Activated CD4-positive, alpha-beta T cell treated with anti-CD3 and anti-CD28 coated beads, Interleukin-2, amount 10 ng/mL, durations not matched to agents 7 days and 5 days (primary cell): ENCODE data around the gene ZBTB39. TPM values are rescaled to one million over a fixed set of nuclear protein-coding genes. Genes with fewer than 3 reads are reported as not detected.

Experiments used
- CTCF ChIA-PET: fragments of 350-600 bp; sonication (Branson Sonifier 250); formaldehyde crosslinking; loops from one replicate; lab custom pipeline; 2021; ENCODE audit warnings: antibody characterized with exemption; lab: Charles Lee
- POLR2A ChIA-PET: fragments of 350-600 bp; sonication (Branson Sonifier 250); formaldehyde crosslinking; loops from one replicate; lab custom pipeline; 2021; ENCODE audit warnings: antibody characterized with exemption; lab: Charles Lee
- DNase-seq: peaks from one replicate; pipeline ENCODE4 v3.0.0-alpha.2; 2020
- H3K27ac Mint-ChIP-seq: one replicate; pipeline ENCODE4 v1.8.0; 2021; ENCODE audit warnings: mild to moderate bottlenecking, moderate library complexity, mixed read lengths
- H3K27me3 Mint-ChIP-seq: one replicate; pipeline ENCODE4 v1.8.0; 2021; ENCODE audit warnings: mixed read lengths
- H3K36me3 Mint-ChIP-seq: one replicate; pipeline ENCODE4 v1.8.0; 2021; ENCODE audit warnings: low read depth, mixed read lengths
- H3K4me1 Mint-ChIP-seq: one replicate; pipeline ENCODE4 v1.8.0; 2021; ENCODE audit warnings: mixed read lengths
- H3K4me3 Mint-ChIP-seq: one replicate; pipeline ENCODE4 v1.8.0; 2021; ENCODE audit warnings: mild to moderate bottlenecking, moderate library complexity, mixed read lengths
- H3K9me3 Mint-ChIP-seq: one replicate; pipeline ENCODE4 v1.8.0; 2021; ENCODE audit warnings: mixed read lengths
- total RNA-seq, 2 experiments: library from RNA; stranded (reverse); gene quantifications; one replicate each; pipeline ENCODE4 v1.2.3, GENCODE V29; 2021

ZBTB39 gene
- total RNA-seq, 2 experiments from 2014 or later, result 8.8 to 9.5 TPM

DNA sequence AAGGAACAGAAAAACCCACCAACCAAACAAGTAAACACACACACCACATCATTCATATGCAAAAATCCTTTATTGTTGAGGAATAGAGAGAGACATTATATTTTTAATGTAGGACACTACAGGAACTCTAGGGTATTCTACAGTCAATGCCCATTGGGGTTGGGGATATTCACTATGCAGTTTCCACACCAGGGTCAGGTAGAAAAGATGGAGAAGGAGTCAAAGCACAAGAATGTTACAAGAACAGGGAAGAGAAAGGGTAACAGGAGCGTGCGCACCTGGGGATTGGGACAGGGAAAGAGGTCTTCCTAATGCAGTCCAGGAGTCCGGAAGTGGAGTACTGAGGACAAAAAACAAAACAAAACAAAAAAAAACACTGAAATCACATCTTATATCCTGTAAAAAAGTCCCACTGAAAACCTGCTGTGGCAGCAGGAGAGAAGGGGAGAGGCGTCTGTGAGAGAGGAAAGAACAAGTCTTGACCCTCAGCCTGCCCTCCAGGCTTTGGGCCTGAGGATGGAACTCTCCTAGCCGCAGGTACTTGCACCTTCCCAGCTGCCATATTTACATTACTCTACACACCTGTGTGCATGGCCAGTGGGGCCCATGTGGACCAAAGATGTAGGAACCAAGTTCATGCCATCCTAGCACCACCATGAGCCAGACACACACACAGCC lies 3.7 kb upstream of the ZBTB39 start:
- H3K27me3 Mint-ChIP-seq, result peaks cover 11% of the 10 kb centered on the region
- no peak for DNase-seq
- H3K4me3 Mint-ChIP-seq, result no peak overlapping the region
- H3K9me3 Mint-ChIP-seq, result no peaks in the 10 kb centered on the region
- CTCF ChIA-PET, result interaction anchor here (0.6 to 1.2 kb wide), 3 partner anchors 17 to 89 kb away, joined by 3 to 4 read pairs (median 3); no protein-coding TSS in a partner anchor
- POLR2A ChIA-PET, result no interaction called here
- peaks cover 61% of the 10 kb centered on the region for H3K4me1 Mint-ChIP-seq
- H3K27ac Mint-ChIP-seq, result no peak overlapping the region
- peaks cover 1% of the 10 kb centered on the region for H3K36me3 Mint-ChIP-seq

DNA sequence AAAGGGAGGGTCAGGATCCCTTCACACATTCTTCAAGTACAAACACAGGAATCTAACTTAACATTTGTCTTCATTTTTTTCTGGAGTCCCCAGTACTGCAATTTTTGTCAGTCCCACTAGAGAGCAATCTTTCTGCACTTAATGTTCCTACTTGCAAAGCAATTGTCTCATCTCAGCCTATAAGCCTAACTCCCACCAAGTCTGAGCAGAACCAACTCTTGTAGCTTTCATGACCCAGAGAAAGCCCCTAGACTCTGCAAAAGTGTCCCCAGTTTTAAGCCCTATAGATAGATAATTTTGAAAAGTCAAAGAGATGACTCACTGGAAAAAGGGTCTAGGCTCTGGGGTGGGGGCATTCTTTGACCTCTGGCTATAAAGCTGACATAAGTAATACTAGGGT lies 1.8 kb upstream of the ZBTB39 start:
- ChIA-PET CTCF (interaction anchor here (0.5 to 2.2 kb wide), 14 partner anchors 11 to 486 kb away, joined by 3 to 15 read pairs (median 4); partner anchors contain the start of gene RBMS2), POLR2A (interaction anchor here (0.6 kb wide), 1 partner anchor 32 kb away, joined by 3 read pairs; no protein-coding TSS in a partner anchor)
- Mint-ChIP-seq H3K4me3 (no peak overlapping the region), H3K36me3 (peaks cover 14% of the 10 kb centered on the region), H3K4me1 (peaks cover 71% of the 10 kb centered on the region), H3K9me3 (no peaks in the 10 kb centered on the region), H3K27ac (peak overlapping the region; percentile 70), H3K27me3 (no peaks in the 10 kb centered on the region)
- DNase-seq, result peak; percentile 59

DNA sequence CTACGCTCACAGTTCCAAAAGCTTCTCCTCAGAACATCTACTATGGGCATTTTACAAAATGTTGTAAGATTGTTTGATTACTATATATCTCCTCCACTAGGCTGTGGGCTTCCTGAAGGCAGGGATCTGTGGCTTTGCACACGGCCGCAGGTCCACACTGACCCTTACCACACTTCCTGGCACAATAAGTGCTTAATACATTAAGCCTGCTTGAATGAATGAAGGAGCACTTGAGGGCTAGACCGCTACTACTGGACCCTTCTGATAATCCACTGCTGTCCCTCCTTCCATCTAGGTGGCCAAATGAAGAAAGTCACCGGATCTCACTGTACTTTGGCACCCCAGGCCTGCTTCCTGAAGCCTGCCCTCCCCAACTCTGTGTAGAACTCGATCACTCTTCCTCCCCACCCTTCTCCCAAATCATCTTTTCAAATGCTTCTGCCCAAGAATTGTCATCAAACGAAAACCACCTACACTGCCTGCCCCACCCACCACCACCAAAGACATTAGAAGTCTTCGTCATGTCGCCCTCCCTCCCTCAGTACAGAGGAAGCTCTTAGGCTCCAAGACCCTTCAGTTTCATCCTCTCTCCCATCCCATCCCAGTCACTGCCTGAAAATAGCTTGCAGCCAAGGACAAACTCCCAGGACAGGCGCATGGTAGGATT lies 596 bp upstream of the ZBTB39 start:
- DNase-seq, result no peak
- CTCF ChIA-PET, result interaction anchor here (0.6 to 5.1 kb wide), 6 partner anchors 19 to 258 kb away, joined by 3 to 18 read pairs (median 6); no protein-coding TSS in a partner anchor
- Mint-ChIP-seq H3K27ac (peak overlapping the region; percentile 87), H3K4me1 (peaks cover 62% of the 10 kb centered on the region), H3K36me3 (peaks cover 22% of the 10 kb centered on the region), H3K27me3 (no peaks in the 10 kb centered on the region), H3K4me3 (peak overlapping the region; percentile 83), H3K9me3 (no peaks in the 10 kb centered on the region)
- POLR2A ChIA-PET, result no interaction called here

DNA sequence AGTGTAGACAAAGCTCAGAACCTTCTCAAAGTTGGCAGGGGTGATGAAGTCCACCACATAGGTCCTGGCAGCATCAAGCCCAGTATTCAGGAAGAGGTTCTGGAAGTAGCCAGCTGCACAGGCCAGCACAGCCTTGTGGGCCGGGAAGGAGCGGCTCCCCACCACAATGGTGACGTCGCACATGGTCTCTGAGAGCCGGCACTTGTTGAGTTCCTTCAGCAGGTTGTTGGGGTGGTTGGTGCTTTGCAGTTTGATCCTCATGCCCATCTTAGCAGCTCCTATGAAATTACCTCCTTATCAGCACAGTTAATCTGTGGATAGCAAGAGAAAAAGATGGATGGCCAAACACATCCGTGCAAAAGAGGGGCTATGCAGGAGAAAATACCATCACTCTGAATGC lies 1.7 kb downstream of the ZBTB39 start:
- H3K9me3 Mint-ChIP-seq, result no peaks in the 10 kb centered on the region
- no peak overlapping the region for H3K27ac Mint-ChIP-seq
- peak overlapping the region; percentile 90 for H3K4me3 Mint-ChIP-seq
- ChIA-PET CTCF (interaction anchor here (1.1 to 5.1 kb wide), 11 partner anchors 8 to 252 kb away, joined by 3 to 18 read pairs (median 7); partner anchors contain the start of genes PRIM1, STAT6 and TAC3), POLR2A (no interaction called here)
- no peak for DNase-seq
- no peaks in the 10 kb centered on the region for H3K27me3 Mint-ChIP-seq
- peaks cover 35% of the 10 kb centered on the region for H3K36me3 Mint-ChIP-seq
- H3K4me1 Mint-ChIP-seq, result peaks cover 60% of the 10 kb centered on the region

DNA sequence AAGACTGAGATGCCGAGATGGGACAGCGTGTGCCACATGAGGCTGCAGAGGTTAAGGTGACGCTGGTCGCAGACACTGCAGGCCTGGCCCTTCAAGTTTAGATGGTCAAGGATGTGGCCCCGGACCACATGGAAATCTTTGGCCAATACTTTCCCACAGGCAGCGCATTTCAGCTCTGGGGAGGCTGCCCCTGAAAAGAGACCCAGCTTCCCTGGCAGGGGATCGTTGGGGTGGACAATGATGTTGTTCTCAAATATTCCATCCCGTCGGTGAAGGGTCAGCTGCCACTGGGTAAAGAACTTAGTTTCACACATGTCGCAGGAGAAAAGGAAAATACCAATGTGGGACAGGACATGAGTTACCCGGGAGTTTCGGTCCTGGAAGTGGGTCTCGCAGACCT lies 3.0 kb downstream of the ZBTB39 start:
- Mint-ChIP-seq H3K9me3 (no peaks in the 10 kb centered on the region), H3K27me3 (no peaks in the 10 kb centered on the region), H3K4me1 (peaks cover 66% of the 10 kb centered on the region), H3K27ac (no peak overlapping the region), H3K4me3 (no peak overlapping the region), H3K36me3 (peaks cover 35% of the 10 kb centered on the region)
- no peak for DNase-seq
- ChIA-PET POLR2A (no interaction called here), CTCF (interaction anchor here (1.2 to 5.1 kb wide), 6 partner anchors 9 to 246 kb away, joined by 4 to 18 read pairs (median 8); partner anchors contain the start of gene STAT6)

DNA sequence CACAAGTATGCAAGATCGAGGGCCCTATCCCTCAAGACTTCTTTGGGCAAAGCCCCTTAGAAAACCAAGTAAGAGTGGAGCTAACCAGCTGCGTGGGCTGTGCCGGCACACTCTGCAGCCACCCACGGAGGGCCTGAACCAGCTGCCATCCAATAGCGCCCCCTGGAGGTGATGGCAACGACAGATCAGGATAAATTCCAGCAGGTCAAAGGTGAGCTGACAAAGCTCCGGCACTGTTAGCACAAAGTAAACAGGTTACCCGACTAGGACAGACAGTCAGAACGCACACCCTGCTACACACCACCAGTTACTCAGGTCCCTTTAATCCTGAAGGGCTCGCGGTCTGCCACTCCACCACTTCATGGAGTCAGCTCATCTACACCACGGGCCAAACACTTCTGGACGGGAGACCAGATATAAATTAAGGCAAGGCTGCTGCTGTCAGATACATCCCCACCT lies 4.9 kb downstream of the ZBTB39 start:
- no peak overlapping the region for H3K4me3 Mint-ChIP-seq
- H3K27ac Mint-ChIP-seq, result peak overlapping the region; percentile 0
- peaks cover 39% of the 10 kb centered on the region for H3K36me3 Mint-ChIP-seq
- peaks cover 54% of the 10 kb centered on the region for H3K4me1 Mint-ChIP-seq
- ChIA-PET POLR2A (no interaction called here), CTCF (interaction anchor here (0.6 to 2.3 kb wide), 29 partner anchors 10 to 365 kb away, joined by 3 to 12 read pairs (median 4); partner anchors contain the start of genes HSD17B6, LRP1, NACA and TAC3)
- peak; percentile 82 for DNase-seq
- no peaks in the 10 kb centered on the region for H3K9me3 Mint-ChIP-seq
- no peaks in the 10 kb centered on the region for H3K27me3 Mint-ChIP-seq

DNA sequence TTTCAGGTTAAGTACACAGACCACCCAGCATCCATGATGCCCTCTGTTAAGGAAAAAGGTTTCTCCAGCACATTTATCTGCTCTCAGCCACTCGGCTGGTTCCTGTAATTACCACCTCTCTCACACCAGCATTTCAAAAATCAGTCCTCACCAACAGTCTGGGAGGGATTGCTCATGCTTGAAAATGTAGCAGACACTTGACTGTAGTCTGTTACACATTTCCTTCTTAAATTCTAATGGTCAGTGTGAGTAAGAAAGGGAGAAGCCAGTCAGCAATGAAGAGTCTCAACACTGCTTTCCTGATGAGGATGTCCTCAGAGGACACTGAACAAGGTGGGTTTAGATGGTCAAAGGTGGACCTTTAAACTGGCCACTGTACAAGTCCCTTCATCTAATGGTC lies 6.0 kb downstream of the ZBTB39 start:
- no peak for DNase-seq
- POLR2A ChIA-PET, result no interaction called here

DNA sequence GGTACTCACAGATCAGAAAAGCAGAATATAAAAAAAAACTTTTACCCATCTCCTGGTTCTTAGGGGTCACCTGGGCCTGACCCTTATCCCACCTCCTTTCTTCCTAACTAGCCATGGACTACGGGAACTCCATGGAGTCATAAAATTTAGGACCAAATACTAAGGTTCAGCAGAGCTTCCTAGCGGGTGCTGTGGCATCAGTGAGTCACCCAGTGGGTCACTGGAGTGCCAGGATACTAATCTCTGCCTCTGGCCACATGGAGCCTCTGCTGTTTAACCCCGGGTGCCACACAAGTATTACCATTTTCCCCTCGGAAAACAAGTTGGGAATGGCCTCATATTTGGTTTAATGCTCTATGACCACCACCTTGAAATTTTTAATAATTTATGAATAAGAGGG lies 6.9 kb downstream of the ZBTB39 start:
- ChIA-PET POLR2A (no interaction called here), CTCF (interaction anchor here (0.7 to 2.6 kb wide), 5 partner anchors 11 to 242 kb away, joined by 3 to 9 read pairs (median 4); no protein-coding TSS in a partner anchor)
- DNase-seq, result no peak
- H3K4me3 Mint-ChIP-seq, result no peak overlapping the region
- no peaks in the 10 kb centered on the region for H3K9me3 Mint-ChIP-seq
- H3K27me3 Mint-ChIP-seq, result no peaks in the 10 kb centered on the region
- peaks cover 38% of the 10 kb centered on the region for H3K36me3 Mint-ChIP-seq
- H3K4me1 Mint-ChIP-seq, result peaks cover 41% of the 10 kb centered on the region
- H3K27ac Mint-ChIP-seq, result peak overlapping the region; percentile 83

More for the DNA sequence above, 6.0 kb downstream of the ZBTB39 start:
- no peaks in the 10 kb centered on the region for H3K27me3 Mint-ChIP-seq
- H3K4me3 Mint-ChIP-seq, result no peak overlapping the region
- CTCF ChIA-PET, result interaction anchor here (0.8 to 2.3 kb wide), 7 partner anchors 12 to 245 kb away, joined by 3 to 8 read pairs (median 6); partner anchors contain the start of gene TAC3
- peaks cover 49% of the 10 kb centered on the region for H3K4me1 Mint-ChIP-seq
- H3K36me3 Mint-ChIP-seq, result peaks cover 39% of the 10 kb centered on the region
- no peaks in the 10 kb centered on the region for H3K9me3 Mint-ChIP-seq
- peak overlapping the region; percentile 4 for H3K27ac Mint-ChIP-seq

DNA sequence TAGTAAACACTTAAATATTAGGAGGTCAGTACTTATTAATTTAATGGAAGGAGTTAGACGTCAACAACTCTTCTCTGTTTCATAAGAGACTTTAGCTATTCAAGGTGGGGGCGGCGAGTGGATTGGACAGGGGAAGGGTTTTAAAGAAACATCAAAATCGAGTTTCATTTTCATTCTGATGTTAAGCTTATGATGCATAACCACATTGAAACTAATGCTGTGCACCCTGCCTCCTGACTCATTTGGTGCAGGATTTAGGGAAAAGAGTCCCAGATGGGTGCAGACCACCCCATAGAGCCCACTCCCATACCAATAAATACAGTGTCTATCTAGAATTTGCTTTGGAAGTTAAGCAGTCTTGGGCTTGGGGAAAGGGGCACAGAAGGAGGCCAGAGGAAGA lies 7.4 kb downstream of the ZBTB39 start:
- CTCF ChIA-PET, result interaction anchor here (0.6 to 2.6 kb wide), 6 partner anchors 12 to 241 kb away, joined by 3 to 9 read pairs (median 4); no protein-coding TSS in a partner anchor
- peak overlapping the region; percentile 39 for H3K4me3 Mint-ChIP-seq
- peaks cover 34% of the 10 kb centered on the region for H3K36me3 Mint-ChIP-seq
- H3K9me3 Mint-ChIP-seq, result no peaks in the 10 kb centered on the region
- POLR2A ChIA-PET, result no interaction called here
- no peaks in the 10 kb centered on the region for H3K27me3 Mint-ChIP-seq
- peaks cover 36% of the 10 kb centered on the region for H3K4me1 Mint-ChIP-seq
- peak; percentile 47 for DNase-seq
- H3K27ac Mint-ChIP-seq, result peak overlapping the region; percentile 83

DNA sequence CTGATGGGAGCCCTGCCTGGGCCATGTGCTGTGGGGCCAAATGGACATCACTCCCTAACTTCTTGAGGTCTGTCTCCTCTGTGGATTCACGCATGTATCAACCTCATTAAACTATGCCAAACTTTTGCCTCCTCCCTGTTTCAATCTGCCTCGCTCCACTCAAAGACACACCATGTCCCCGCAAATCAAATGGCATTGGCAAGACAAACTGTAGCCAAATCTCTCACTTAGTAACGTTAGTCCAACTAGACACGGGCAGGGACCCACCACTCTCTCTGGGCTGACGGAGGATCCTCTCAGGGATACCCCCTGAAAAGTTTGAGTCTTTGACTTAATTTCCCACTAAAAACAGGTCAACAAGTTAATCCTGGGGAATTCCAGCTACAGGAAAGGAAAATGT lies 8.0 kb downstream of the ZBTB39 start:
- DNase-seq, result no peak
- H3K27me3 Mint-ChIP-seq, result no peaks in the 10 kb centered on the region
- H3K27ac Mint-ChIP-seq, result peak overlapping the region; percentile 83
- peaks cover 36% of the 10 kb centered on the region for H3K4me1 Mint-ChIP-seq
- no peaks in the 10 kb centered on the region for H3K9me3 Mint-ChIP-seq
- ChIA-PET CTCF (interaction anchor here (0.6 to 2.6 kb wide), 4 partner anchors 12 to 241 kb away, joined by 3 to 9 read pairs (median 4); no protein-coding TSS in a partner anchor), POLR2A (no interaction called here)
- peaks cover 28% of the 10 kb centered on the region for H3K36me3 Mint-ChIP-seq
- no peak overlapping the region for H3K4me3 Mint-ChIP-seq

DNA sequence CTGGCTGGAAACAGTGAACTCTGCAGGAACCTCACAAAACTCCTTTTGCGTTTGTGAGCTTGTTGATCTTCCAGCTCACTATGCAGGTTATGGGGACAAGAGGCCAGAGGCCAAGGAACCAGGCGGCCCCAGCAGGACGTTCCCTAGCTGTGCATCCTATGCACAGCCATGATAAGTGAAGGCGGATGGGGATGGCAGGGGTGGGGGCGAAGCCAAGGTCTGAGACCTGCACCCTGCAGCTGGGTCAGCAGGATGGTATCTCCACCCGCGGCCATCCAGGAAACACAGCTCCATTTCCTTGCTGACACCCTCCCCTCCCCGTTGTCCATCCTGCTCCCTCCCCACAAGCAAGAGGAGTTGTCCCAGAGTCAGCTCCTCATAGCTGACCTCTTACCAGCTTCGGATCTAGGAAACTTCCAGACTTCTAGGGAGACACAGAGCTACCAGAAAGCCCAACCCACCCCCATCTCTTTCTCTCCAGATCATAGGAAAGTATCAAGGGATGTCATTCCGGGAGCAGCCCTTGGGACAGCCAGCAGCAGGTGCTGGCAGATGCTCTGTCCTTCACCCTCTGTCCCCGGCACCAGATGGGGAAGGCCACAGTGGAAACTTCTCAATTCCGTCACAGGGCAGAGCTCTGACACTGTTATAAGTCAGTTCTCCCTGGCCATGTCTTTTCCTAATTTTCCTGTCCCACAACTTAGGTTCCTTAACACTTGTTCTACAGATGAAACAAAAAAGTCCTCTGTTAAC lies 9.4 kb downstream of the ZBTB39 start:
- no peaks in the 10 kb centered on the region for H3K27me3 Mint-ChIP-seq
- CTCF ChIA-PET, result interaction anchor here (0.7 to 2.6 kb wide), 5 partner anchors 8 to 239 kb away, joined by 3 to 12 read pairs (median 4); no protein-coding TSS in a partner anchor
- POLR2A ChIA-PET, result interaction anchor here (0.6 kb wide), 1 partner anchor 50 kb away, joined by 4 read pairs; no protein-coding TSS in a partner anchor
- peaks cover 36% of the 10 kb centered on the region for H3K4me1 Mint-ChIP-seq
- H3K4me3 Mint-ChIP-seq, result no peak overlapping the region
- peaks cover 18% of the 10 kb centered on the region for H3K36me3 Mint-ChIP-seq
- DNase-seq, result no peak
- no peak overlapping the region for H3K27ac Mint-ChIP-seq
- H3K9me3 Mint-ChIP-seq, result no peaks in the 10 kb centered on the region
